Adrenal gland (tissue), 5 donors: Measurements from ENCODE around the gene TMEM151A.

Source experiments
- CTCF ChIP-seq, 6 experiments: fragments of 450-650 bp in 4 of 6; fragments of 200-600 bp in 2 of 6; sonication (generic) in 1 of 6; IDR thresholded peaks; 1 replicate in 5 of 6; 2 replicates in 1 of 6; pipeline versions ENCODE4 v1.5.1 to v1.8.0; 2016 to 2021; ENCODE audit warnings: antibody characterized with exemption in 6 of 6, mild to moderate bottlenecking in 2 of 6, moderate library complexity in 1 of 6
- POLR2A ChIP-seq, 2 donors: fragments of 450-650 bp; IDR thresholded peaks; one replicate each; pipeline ENCODE4 v1.6.1; 2017; ENCODE audit warnings: antibody characterized with exemption in 2 of 2, mild to moderate bottlenecking in 2 of 2, moderate library complexity in 1 of 2
- donor health status: DM: no; HTN: no; CAD: no.

- TF ChIP-seq CTCF (IDR thresholded peaks at IDR 0.05) (no peak), POLR2A (IDR thresholded peaks at IDR 0.05) (no peak)
Observed at GRCh38 chr11:66343176-66343575, 51.5 kb downstream of the TMEM151A start.
